GM18858 (cell line): ENCODE measurements around the gene MRPL53.
"Not testable (repeated sequence)": the region's sequence is repeated elsewhere in the genome, so short reads cannot be mapped to it uniquely, and the experiment has no call there.

Experiments used
- ATAC-seq: cut with Tn5 transposase; IDR thresholded peaks from one replicate; pipeline ENCODE4 v1.9.1; 2021; ENCODE audit not compliant: unreplicated experiment

Gene MRPL53

GRCh38 chr2:74482801-74483674 lies 10.6 kb upstream of the MRPL53 start, which contains the start of the genes CCDC142 and TTC31:
TSS of gene CCDC142 (minus strand) at chr2:74482998. CDS start at chr2:74482837, 161 bp downstream.
TSS of gene TTC31 (plus strand) at chr2:74483081. CDS start at chr2:74483096, 15 bp downstream.
- ATAC-seq: peak; percentile 78

DNA sequence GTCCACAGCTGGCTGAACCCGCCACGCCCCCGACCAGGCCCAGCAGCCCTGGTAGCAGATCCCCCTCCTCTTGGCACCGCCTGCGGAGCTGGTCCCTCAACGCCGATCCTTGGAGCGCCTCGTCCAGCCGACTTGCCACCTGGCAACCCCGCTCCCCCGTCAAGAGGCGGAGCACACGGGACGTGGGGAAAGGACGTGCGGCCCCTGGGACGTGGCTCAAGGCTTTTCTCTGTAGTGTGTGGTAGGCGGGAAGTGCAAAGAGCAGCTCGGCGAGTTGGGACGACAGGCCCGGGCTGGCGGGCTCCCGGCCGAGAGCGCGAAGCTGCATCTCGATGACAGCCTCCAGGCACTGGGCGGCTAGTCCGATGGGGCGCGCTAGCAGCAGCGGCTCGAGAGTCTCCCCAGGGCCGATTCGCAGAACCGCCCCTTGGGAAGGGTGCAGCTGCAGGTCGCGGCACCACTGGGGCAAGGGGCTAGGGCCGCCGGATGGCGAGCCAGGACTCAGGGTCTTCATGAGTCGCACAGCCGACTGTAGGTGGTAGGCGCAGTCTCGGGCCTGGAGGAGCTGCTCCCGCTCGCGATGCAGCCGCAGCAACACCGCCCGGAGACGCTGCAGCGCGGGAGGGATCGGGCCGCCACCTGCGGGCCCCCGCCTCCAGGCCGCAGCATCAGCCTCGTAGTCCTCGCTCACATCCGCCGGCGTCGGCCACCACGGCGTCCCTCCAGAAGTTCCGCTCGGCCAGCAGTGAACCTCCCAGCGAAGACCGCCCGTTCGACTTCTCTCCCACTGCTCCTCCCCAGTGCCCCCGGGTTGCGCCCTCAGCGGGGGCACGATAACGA lies 9.7 kb upstream of the MRPL53 start:
- ATAC-seq: peak; percentile 26

DNA sequence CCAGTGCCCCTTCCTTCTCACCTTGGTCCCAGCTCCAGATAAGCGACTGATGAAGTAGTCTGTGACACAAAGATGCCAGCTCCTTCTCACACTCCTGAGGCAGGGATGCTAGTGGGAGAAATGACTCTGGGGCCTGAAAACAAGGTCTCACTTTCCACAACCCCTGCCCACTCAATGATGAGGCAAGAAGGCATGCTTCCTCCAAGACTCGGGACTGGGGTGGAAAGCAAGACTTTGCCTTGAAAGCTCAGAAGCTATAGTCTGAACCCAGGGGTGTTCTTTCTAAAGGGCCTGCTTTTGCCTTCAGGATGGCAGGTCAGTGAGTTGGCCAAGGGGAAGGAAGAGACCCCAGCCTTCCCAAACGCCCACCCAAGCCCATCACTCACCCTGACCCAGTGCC lies 9.0 kb upstream of the MRPL53 start:
- no peak for ATAC-seq

DNA sequence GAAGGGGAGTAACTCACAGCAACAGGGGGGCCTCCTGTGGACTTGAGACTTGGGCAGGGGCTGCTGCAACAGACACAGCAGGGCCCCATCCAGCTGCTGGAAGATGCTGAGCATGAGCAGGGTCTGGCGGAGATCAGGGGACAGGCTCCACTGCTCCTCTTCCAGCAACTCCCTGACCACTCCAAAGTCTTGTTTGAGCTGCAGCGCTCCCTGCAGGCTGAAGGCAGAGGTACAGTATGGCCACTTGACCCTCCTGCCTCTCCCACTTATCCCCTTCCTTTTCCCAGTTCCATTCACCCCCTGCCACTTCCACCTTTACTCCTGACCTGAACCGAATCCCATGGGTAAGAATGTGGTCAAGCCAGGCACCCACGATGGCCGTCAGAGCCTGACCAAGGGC lies 2.4 kb upstream of the MRPL53 start:
- no peak for ATAC-seq

DNA sequence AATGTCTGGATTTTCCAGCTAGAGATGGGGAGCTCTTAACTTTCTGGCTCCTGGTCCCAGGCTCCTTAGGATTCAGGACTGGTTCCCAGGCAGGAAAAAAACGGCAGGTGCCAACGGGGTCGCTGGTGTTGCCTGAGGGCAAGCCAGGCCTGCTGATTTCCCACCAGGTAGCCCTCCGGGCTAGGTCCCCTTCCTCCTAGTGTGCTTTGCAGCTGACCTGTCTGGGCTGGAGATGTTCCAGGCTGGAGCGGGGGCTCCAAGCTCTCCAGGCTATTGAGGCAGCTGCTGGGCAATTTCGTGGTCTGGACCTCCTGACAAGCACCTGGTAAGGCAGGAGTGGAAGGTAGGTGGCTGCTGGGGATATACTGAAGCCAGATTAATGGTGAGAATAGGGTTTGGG lies 2.0 kb upstream of the MRPL53 start:
- ATAC-seq: no peak

GRCh38 chr2:74472945-74473258 lies 422 bp upstream of the MRPL53 start:
- ATAC-seq: no peak

- ATAC-seq: no peak
Observed at GRCh38 chr2:74471332-74472065, 981 bp downstream of the MRPL53 start.

GRCh38 chr2:74470742-74471141 lies 1.7 kb downstream of the MRPL53 start:
- not testable (repeated sequence) for ATAC-seq

- no peak for ATAC-seq
Observed at GRCh38 chr2:74464406-74464805, 8.1 kb downstream of the MRPL53 start.

- no peak for ATAC-seq
Observed at GRCh38 chr2:74462786-74463105, 9.7 kb downstream of the MRPL53 start.

DNA sequence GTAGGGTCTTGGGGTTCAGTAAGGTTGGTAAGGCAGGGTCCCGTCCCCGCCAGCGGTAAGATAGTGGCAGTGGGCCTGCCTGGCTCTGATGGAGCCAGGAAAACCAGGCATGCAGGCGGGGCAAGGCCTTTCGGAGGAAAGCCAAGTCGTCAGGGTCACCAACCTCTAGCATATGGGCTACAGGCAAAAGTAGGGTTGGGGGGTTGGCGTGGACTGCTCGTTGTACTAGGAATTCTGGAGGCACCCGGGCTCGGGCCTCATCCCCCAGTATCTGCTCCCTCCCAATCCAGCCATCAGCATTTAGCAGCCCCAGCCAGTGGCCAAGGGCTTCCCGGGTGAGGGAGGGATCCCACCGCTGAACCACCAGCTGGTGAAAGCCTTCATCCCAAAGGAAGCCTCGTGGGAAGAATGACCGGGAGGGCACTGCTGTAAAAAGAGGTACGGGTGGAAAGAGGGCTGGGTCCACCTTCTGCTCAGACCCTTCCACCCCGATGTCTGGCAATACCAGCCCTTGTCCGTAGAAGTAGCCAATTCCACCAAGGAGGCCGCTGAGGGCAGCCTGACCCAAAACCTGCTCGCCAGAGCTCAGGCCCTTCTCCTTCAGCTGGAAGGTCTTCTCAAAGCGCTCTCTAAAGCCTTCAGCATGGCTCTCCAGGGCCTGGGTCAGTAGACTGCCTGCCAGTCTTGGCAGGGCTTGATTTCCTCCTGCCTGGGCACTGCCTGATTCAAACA lies 10.3 kb downstream of the MRPL53 start:
- ATAC-seq: no peak

- ATAC-seq: no peak
Observed at GRCh38 chr2:74461187-74462053, 11.1 kb downstream of the MRPL53 start.

GRCh38 chr2:74460187-74460586 lies 12.3 kb downstream of the MRPL53 start:
- not testable (repeated sequence) for ATAC-seq

- ATAC-seq: not testable (repeated sequence)
Observed at GRCh38 chr2:74459503-74460118, 12.9 kb downstream of the MRPL53 start.

- ATAC-seq: no peak
Observed at GRCh38 chr2:74458938-74459363, 13.5 kb downstream of the MRPL53 start.

DNA sequence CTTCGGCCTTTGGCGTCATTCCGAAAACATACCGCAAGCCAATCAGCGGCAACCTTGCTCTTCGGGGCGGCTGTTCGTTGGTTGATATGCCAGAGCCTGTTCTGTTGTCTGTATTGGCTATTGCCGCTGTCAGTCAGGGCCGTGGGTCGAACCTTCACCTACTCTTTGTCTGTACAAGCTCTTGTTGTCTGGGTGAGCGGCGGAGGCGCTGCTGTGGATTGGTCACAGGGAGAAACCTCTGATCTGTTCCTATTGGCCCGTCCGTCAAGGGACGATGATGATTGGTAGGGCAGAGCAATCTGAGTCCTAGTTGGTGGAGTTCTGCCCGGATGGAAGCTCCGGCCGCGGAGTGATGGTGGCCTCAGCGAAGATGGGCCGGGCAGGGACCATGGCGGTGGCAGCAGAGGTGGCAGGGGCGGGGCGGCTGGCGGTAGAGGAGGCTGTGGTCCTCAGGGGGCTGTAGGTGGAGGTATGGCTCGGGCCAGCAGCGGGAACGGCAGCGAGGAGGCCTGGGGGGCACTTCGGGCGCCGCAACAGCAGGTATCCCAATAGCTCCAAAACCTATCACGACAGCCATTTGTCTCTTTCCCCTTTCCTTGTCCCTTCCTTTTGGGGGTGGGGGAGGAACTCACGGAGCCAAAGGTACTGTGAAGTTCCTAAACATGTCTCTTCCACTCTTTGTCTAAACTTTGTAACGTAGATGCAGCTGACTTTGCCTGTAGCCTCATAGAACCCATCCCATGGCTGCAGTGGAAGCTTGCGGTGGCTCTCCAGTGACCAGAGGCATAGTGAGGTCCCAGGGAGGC lies 14.1 kb downstream of the MRPL53 start, which contains the start of gene WBP1:
TSS of gene WBP1 (plus strand) at position 307 of the 806 bp plus-strand sequence. CDS start at position 472, 165 bp downstream.
- ATAC-seq: peak; percentile 83

GRCh38 chr2:74457549-74458131 lies 14.8 kb downstream of the MRPL53 start:
- ATAC-seq: peak; percentile 19

- ATAC-seq: no peak
Observed at GRCh38 chr2:74457129-74457548, 15.3 kb downstream of the MRPL53 start.
